HPDE6-E6E7 (cell line): ENCODE data around the gene TSKU.

Experiments
- DNase-seq: peaks from one replicate; pipeline ENCODE4 v3.0.0; 2011; ENCODE audit warnings: missing footprints; ENCODE audit errors: extremely low spot score

The TSKU gene

DNA sequence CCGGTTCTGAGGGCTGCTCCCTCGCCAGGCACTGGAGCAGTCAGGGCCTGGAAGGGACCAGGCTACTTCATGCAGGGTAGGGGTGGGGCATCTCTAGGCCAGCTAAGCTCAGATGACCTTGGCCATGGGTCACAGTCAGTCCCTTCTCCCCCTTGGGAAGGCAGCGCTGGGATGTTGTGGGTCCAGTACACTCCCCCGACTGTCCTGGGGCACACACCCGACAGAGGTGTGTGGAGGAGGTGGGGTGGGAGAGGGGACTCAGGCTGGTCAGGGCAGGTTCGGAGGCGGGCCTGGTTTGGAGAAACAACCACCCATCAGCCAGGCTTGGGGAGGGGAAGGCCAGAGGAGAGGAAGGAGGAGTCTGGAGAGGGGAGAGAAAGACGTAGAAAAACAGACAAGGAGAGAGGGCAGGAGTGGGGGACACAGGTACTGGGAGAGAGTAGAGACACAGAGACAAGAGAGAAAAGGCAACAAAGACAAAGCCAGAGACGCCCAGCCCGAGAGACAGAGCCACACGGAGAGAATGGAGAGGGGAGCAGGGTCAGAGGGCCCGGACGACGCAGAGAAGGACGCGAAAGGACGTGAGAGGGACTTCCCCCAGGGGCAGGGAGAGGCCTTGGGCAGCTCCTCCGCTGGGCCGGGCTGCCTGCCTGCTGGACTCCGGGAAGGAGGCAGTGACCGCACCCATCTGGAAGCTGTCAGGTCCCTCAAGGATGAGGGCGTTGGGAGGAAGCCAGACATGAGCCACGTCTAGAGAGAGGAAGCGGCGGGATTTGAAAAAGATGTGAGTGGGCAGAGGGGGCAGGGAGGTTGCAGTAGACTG, 30.6 kb upstream of the TSKU start:
- DNase-seq: no peak

DNA sequence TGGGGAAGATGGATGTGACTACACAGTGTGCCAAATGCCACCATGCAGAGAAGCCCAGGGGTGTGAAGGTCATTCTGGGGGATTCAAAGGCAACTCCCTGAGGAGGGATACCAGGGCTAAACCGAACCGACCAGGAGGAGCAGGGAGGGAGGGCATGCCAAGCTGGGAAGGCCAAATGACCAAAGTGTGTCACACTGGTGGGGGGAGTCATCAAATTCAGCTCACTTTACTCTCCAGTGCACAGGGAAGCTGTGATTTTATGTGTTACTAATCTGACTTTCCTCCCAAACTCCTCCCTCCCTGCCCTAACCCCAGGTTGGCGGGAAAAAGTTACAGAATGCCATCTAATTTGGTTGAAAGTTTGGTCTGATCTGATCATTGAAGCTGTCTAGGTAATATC, 29.7 kb upstream of the TSKU start:
- no peak for DNase-seq

DNA sequence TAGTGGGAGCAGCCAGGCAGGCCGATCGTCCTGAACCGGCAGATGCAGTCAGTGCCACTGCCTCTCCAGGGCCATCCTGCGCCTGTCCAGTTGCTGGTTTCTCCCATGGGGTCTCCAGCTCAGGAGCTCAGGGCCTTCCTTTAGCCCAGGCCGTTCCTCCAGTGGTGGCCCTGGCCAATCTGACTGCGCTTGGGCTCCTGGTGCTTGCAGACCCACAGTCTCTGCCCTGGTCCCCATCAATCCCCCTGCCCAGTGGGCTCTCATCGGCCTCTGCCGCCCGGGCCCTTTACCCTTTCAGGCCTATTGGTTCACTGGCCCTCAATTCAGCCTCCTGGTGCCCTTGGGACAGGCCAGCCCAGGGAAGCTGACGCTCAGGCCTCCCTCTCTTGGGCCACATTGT, 29.2 kb upstream of the TSKU start:
- DNase-seq: no peak

DNA sequence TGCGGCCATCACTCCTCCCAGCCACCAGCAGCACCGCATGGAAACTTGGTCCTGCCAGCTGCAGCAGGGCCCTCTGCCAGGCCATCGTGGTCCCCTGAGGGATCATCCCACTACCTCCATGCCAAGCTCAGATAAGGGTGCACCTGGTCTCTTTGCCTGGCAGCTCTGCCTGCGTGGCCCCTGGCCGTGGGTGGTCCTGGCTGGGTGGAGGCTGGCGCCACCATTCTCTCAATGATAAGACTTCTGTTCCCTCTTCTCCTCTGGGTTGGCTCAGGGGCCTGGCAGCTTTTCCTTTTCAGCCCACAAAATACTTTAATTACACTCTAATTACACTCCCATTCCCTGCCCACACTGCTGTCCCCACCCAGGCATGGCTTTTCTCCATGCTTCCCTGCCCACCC, 26.8 kb upstream of the TSKU start:
- no peak for DNase-seq

DNA sequence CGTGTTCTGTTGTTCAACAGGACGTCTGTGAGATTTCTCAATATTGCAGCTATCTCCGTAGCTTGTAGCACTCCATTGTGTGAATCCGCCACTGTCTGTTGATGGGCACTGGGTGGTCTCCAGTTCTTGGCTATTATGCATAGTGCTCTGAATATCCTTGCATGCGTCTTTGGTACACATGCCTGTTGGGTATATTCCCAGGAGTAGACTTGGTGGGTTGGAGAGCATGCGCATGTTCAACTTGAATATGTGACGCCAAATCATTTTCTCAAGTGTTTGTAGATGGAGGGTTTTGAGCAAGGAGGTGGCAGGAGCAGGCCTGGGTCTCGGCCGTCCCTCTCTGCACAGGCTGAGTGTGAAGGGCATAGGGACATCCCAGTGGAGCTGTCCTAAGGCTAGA, 24.8 kb upstream of the TSKU start:
- DNase-seq: no peak

DNA sequence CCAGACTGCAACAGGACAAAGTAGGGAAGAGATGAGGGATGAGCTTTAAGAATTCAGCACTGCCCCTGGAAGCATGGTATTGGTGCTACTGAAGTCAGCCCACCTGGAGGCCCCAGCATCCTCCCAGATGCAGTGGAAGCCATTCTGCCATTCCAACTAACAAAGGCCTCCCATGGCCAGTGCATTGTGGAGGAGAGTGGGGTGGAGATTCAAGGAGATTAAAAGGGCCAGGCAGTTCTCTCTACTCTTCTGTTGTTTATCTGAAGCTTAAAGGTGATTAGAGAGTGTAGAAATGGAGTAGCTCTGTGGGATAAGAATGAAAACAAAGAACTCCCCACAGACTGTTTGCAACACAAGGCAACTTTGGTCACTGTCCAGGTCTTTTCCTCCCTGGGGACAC, 24.1 kb upstream of the TSKU start:
- no peak for DNase-seq

DNA sequence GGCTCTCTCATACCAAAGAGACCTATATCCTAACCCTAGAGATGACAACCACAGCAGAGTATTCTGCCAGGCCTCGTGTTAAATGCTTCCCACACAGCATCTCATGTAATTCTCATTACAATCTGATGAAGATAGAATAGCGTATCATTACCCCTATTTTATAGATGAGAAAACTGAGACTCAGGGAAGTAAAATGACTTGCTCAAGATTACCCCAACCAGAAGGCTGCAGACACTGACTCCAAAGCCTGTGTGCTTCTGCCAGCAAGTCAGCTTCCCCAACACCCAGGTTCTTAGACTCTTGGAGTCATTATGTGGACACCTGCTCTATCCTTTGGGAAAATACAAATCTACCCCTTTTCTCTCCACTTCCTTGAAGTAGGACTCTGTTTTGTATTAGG, 23.6 kb upstream of the TSKU start:
- no peak for DNase-seq

DNA sequence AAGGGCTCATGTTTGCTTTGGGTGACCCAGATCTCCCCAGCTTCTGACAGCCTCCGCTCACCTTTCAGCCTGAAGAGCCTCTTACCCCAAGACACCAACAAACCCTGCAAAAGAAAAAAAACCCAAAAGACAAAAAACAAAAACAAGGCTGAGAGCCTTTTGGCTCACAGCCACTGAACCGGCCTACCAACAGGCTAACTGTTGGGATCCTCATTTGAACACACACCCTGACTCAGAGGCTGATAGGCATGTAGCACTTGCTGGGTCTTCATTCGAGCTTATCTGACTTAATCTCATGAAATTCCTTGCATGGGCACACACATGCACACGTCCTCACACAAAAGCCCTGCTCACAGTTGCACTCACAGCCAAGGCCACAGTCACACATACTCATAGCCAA, 22.9 kb upstream of the TSKU start:
- DNase-seq: no peak

DNA sequence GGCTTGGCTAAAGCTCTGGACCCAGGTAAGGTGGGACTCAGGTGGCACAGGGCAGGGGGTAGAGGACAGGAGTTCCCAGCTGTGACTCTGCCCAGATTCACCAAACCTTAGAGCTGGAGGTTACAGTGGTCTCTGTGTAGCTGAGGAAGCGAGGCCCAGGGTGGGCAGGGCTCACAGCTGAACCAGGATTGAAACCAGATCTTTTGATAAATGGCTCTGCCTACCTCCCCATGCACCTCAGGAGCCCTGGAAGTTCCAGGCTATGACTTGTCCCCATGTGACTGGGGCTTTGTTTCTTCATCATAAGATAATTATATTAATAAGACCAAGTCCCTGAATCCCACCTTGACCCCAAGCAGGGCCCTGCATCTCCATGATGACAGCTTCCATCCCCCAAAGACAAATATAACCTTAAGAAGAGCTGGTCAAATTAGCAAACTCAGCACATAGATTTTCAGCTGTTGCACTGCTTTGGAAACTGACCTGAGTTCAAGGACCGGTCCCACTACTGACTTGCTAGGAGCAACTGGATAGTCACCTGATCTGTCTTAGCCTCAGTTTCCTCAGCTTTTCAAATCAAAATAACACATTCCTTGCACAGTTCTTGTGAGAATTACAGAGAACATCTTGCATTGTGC, 21.3 kb upstream of the TSKU start:
- no peak for DNase-seq

DNA sequence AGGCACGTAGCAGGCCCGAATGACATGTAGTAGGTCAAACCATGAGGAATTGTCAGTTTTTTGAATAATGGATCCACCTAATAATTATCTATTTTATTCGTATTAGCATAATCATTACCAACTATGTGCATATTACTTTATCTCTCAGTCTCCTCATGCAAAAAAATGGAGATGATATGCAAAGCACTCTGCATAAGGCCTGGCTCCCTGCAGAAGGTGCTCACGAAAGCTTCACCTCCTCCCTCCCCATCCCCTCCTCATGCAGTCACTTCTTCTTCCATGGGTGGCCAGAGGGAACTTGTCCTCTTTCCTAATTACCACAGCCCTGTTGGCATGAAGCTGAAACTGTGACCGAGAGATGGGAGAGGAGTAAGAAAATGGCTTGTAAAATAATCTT, 20.8 kb upstream of the TSKU start:
- DNase-seq: no peak

DNA sequence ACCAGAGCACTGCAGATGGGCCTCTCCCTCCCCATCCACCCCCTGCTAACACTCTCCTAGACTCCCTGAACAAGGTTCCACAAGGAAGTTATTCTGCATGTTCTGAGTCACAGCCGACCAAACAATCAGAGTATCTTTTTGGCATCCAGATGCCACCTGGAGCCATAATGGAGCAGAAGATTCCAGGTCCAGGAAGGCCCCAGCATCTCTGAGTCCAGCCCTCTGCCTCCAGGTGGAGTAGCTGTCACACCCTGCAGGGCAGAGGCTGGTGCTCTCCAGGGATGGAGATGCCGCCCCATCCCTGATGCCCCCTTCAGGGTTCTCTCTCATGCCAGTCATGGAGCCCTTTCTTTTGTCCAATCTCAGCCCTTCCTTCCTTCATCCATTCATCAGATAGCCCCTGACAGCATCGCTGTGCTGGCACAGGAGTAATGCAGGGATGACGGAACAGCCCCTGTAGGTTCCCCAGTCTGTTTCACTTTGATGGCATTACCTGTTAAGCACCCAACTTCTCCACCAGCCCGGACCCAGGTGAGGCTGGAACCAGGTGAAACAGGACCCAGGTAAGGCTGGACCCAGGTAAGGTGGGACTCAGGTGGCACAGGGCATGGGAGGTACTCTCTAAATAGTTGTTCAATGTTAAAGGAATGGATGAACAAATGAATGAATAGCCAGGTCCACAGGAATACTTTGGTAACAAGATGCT, 20.1 kb upstream of the TSKU start:
- DNase-seq: no peak

DNA sequence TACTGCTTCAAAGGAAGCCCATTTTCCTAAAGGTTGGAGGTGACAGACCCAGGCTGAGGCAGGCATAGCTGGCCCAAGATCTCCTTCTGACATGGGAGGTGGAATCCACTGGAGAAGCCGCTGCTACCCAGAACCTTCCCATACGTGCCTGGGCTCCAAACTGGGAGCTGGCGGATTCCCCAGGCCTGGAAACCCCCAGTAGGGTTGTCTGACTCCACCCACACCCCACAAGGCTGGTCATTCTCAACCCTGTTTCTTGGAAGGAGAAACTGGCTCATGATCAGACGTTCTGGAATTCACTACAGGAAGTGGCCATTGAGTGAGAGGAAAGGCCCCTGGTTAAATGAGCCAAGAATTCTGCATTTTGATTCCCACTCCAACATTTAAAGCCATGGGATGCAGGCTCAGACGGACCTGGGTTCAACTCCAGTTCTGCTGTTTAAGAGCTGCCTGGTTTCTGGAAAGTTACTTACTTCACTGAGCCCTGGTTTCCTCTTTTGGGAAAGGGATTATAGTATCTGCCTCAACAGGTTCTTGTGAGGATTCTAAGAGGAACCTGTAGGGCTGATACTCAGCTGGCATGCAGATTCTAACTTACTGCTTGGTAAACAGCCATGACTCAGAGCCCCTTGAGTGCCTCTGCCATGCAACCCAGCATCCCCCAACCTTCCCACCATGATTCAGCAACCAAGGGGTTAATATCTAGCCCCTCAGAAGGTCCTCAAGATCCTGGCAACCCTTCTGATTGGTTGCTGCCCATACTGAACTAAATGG, 19.4 kb upstream of the TSKU start:
- DNase-seq: no peak

DNA sequence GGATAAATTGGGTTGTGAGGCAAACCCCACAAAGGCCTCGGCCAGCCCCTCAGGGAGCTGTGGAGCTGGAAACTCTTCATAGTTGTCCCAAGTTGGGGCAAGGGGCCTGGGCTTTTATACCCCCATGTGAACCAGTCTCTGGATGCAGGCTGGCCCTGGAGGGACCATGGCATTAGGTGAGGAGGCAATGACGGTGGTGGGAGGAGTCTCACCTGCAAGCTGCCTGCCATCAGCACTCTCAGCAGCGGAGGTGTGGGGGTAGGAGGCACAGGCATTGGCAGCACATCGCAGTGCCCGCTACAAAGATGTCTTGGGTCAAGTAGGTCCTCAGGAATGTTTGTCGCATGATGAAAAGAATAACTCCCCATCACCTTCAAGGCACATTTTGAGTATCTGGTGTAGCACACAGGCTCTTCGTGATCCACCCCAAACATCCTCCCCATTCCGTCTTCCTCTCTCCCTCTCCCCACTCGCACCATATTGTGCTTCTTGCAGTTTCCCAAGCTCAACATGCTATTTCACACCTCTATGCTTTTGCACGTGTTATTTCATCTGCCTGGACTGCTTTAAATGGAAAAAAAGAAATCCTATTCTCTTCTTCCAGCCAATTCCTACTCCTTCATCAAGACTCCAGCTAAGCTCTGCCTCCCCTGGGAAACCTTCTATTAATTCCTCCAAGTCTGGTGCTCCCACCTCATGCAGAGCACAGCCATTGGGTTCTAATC, 18.1 kb upstream of the TSKU start:
- DNase-seq: no peak

DNA sequence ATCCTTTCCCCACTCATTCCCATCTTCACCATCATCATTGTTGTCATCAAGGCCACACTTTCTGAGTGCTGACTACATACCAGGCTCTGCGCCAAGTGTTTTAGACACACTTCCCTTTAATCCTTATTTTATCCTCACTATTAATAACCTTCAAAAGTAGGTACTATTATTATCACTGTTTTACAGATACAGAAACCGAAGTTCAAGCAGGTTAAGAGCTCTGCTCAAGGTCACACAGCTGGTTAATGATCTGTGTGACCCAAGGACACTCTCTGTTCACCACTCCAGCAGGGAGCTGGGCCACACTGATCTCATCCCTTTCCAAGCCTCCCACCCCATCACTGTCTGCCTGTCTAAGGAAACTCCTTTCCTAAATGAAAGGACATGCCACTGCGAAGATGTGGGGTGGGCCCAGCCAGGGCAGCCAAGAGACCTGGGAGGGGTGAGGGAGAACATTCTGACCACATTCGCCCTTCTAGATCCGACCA, 17.2 kb upstream of the TSKU start:
- no peak for DNase-seq

DNA sequence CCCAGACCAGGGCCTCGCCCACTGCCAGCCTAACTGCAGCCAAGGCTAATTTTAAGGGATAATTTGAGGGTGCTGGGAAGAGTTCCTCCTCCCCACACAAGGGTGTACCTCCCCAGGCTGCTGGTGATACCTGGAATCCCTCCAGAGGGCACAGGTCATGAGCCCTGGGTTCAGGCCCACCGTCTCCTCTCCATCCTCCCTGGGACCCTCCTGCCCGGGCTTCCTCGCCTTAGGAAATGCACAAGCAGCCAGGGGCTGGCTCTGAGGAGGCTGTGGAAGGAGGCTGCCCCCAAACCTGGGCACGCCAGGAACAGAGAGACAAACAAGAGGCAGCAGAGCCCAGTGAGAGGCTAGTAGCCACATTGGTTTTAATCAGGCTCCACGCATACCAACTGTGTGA, 16.6 kb upstream of the TSKU start:
- DNase-seq: no peak

DNA sequence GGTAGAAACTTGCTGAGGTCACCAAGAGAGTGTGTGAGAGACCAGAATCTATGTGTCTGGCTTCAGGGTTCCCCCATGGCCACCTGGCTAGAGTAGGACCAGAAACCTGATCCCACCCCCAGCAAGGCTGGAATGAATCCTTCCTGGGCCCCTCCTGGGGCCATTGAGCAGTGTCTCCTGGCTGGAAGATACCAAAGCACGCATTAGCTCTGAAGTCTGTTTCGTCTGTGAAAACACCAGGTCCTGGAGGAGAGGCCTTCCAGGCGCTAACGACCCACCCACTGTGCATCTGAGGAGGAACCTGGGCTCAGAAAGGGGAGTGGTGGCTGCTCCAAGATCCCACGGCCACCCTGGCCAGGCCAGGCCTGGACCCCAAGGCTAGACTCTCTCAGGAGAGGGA, 15.5 kb upstream of the TSKU start:
- DNase-seq: no peak

DNA sequence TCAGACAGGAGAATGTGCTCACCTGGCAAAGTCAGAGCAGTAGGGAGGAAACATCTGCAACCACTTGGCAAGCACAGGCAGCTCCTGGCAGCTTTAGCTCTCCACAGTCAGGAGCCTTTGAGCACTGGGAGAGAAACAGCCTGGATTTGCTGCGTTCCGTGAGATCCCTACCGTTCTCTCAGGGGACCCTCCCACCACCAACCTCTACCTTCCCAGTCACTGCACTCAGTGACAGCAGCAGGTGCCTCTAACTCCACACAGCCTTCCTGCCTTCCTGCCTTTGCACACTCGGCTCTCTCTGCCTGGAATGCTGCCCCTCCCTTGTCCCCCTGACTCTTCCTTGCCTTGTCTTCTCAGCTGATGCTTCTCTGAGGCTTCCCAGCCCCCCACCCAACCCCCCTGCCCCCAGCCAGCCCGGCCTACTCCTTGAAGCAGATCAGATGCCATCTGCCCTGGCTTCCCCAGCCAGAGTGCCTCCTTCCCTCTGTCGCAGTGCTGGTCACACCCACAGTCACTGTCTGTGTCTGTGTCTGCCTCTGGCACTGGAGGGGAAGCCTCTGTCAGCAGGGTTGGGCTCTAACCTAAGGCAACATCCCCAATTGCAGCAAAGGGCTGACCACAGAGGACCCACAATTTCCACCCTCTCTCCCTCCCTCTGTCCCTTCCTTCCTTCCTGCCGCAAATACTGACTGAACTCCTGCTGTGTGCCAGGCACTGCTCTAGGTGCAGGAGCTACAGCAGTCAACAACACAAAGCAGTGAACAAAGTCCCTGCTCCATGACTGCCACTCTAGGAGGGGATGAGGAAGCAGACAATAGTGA, 14.9 kb upstream of the TSKU start:
- DNase-seq: no peak

DNA sequence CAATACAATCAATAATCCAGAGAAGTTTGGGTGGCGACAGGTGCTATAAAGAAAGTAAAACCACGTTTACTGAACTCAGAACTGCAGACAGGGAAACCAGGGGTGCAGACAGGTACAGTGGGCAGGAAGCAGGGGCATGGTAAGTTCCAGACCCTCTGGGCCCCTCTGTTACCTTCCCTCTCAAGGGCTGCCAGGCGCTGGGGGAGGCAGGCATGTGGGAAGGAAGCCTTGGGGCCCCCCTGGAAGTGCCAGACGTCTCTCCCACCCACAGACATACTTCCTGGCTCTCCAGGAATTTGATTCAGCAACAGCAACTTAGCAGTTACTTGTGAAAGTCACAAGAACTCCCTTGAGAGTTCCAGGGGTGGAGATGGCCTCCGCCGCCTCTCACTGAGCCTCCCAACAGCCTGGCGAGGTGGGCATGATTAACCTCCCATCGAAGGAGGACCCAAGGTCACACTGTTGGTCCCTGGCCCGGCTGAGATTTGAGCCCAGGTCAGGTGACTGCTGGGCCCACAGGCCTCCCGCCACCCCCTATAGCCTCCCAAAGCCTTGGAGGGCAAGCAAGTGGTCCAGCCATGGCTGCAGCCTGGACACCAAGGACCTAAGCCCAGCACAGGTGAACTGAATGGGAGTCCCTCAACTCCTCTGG, 14.1 kb upstream of the TSKU start:
- DNase-seq: no peak

DNA sequence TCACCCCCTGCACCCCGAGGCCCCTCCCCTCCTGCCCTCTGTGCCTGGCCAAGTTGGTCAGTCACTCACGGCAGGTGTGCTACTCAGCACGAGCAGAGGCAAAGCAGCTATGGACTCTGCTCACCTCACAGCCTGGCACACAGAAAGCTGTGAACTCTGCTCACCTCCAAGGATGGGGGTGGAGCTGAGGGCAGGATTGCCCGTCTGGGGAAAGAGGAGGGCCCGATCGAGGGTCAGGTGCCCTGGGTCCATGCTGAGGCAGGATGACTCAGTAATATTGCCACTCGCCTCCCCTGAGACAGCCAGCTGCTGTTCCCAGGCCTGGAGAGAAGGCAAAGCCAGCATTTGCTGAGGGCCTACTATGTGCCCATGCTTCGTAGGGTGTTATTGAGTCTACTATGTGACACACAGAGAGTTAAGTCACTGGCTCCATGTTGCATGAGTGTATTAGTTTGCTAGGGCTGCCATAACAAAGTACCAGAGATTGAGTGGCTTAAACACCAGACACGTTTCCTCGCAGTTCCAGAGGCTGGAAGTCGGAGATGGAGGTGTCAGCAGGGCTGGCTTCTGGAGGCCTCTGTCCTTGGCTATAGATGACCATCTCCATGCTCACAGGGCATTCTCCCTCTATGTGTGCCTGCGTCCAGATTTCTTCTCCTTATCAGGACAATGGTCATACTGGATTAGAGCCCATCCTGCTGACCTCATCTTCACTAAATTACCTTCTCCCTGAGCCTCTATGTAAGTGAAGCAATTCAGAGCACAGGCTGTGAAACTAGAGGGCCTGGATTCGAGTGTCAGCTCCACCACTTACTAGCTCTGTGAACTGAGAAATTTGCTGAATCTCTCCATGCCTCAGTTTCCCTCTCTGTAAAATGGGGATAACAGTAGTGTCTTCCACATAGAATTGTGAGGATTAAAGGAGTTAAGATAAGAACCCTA, 13.2 kb upstream of the TSKU start:
- DNase-seq: no peak
